Measurements from ENCODE around the gene WDR35. TPM values are rescaled to one million over a fixed set of nuclear protein-coding genes. Genes with fewer than 3 reads are reported as not detected.

WDR35 gene
- total and polyA plus RNA-seq, 10 of the 15 experiments (the other 5 are each of a cell fraction or from before 2014, with no cell fraction given), result 3.0 to 9.3 (median 6.3) TPM

GRCh38 chr2:20012282-20013125, 22.6 kb upstream of the WDR35 start, which contains the start of gene MATN3:
TSS of gene MATN3 (minus strand) at chr2:20012668. CDS start at chr2:20012631, 37 bp downstream.
- ChIA-PET POLR2A (interaction anchor here (0.6 kb wide), 1 partner anchor 127 kb away, joined by 3 read pairs; no protein-coding TSS in a partner anchor), SMC1A (ENCODE audit: uncharacterized antibody, unreplicated experiment) (interaction anchor here (0.8 to 3.7 kb wide), 2 partner anchors 24 to 57 kb away, joined by 3 to 24 read pairs; no protein-coding TSS in a partner anchor), CTCF (interaction anchor here (1.4 to 1.9 kb wide), 2 partner anchors 24 to 66 kb away, joined by 3 to 6 read pairs; no protein-coding TSS in a partner anchor), RAD21 (ENCODE audit: unreplicated experiment) (interaction anchor here (1.6 to 1.9 kb wide), 2 partner anchors 57 to 213 kb away, joined by 4 to 5 read pairs; partner anchors contain the start of gene SDC1)
- Histone ChIP-seq H3K79me2 (ENCODE audit: control insufficient read depth, insufficient read depth, low read length) (no peaks in the 10 kb centered on the region), H3K4me1 (ENCODE audit: control insufficient read depth, insufficient read depth, low read length) (no peaks in the 10 kb centered on the region), H3K9me3 (replicated peaks; ENCODE audit: control insufficient read depth, insufficient read depth, low read length) (no peaks in the 10 kb centered on the region; the same call in 2 of the 3 replicates), H3K27me3 (replicated peaks in 1 of 2; ENCODE audit: control insufficient read depth in 2 of 2, insufficient read depth in 2 of 2, low read length in 1 of 2) (peaks cover 5 to 16% of the 10 kb centered on the region in 2 experiments), H3K36me3 (ENCODE audit: control insufficient read depth in 2 of 2, insufficient read depth in 2 of 2, low read length in 1 of 2) (no peaks in the 10 kb centered on the region), H3K27ac (ENCODE audit: control insufficient read depth, insufficient read depth) (no peak within 1 kb of the TSS), H3K4me2 (ENCODE audit: control insufficient read depth, insufficient read depth) (peak within 1 kb of the TSS; percentile 74), H2AFZ (ENCODE audit: control insufficient read depth, low read depth, low read length) (peak within 1 kb of the TSS; percentile 51), H3K9ac (ENCODE audit: control insufficient read depth, insufficient read depth, low read length) (no peak within 1 kb of the TSS), H4K20me1 (ENCODE audit: control insufficient read depth, insufficient read depth) (no peaks in the 10 kb centered on the region), H3K4me3 (peak within 1 kb of the TSS; percentile 68)
- in situ Hi-C loops (cut with MboI), result loop anchor here (10.0 kb wide), 1 partner anchor 82 kb away; no protein-coding TSS in a partner anchor
- 5% methylated on average over 39 of the region's 87 CpGs for whole genome bisulfite sequencing (ENCODE audit: insufficient coverage, insufficient replicate concordance, low lambda C conversion rate, missing lambda C conversion rate)
- intact Hi-C loops (cut with micrococcal nuclease; ENCODE audit: unreplicated experiment), result no loop called here
- no peak for FAIRE-seq
- TF ChIP-seq SUZ12 (IDR thresholded peaks at IDR 0.05; ENCODE audit: unreplicated experiment) (peak; percentile 52), NBN (IDR thresholded peaks at IDR 0.05) (no peak)
- peak; percentile 40 for ATAC-seq
- DNase-seq (ENCODE audit: low read depth, low spot score), result no peak
- BruUV-seq (replicated peaks), result no TSS peak

GRCh38 chr2:20012032-20012281, 22.1 kb upstream of the WDR35 start:
- Histone ChIP-seq H3K9me3 (replicated peaks; ENCODE audit: control insufficient read depth, insufficient read depth, low read length) (no peaks in the 10 kb centered on the region; the same call in 2 of the 3 replicates), H3K27me3 (replicated peaks in 1 of 2; ENCODE audit: control insufficient read depth in 2 of 2, insufficient read depth in 2 of 2, low read length in 1 of 2) (peaks cover 5 to 16% of the 10 kb centered on the region in 2 experiments), H3K9ac (ENCODE audit: control insufficient read depth, insufficient read depth, low read length) (no peak overlapping the region), H3K4me3 (peak overlapping the region; percentile 4; the same call in 1 of the 2 replicates), H3K4me1 (ENCODE audit: control insufficient read depth, insufficient read depth, low read length) (no peaks in the 10 kb centered on the region), H2AFZ (ENCODE audit: control insufficient read depth, low read depth, low read length) (no peak overlapping the region), H3K4me2 (ENCODE audit: control insufficient read depth, insufficient read depth) (peak overlapping the region; percentile 74), H4K20me1 (ENCODE audit: control insufficient read depth, insufficient read depth) (no peaks in the 10 kb centered on the region), H3K79me2 (ENCODE audit: control insufficient read depth, insufficient read depth, low read length) (no peaks in the 10 kb centered on the region), H3K27ac (ENCODE audit: control insufficient read depth, insufficient read depth) (no peak overlapping the region), H3K36me3 (ENCODE audit: control insufficient read depth in 2 of 2, insufficient read depth in 2 of 2, low read length in 1 of 2) (no peaks in the 10 kb centered on the region)
- SMC1A ChIA-PET (ENCODE audit: uncharacterized antibody, unreplicated experiment), result no interaction called here
- no TSS peak for BruUV-seq (replicated peaks)
- no peak for DNase-seq (ENCODE audit: low read depth, low spot score)
- CTCF ChIA-PET, result interaction anchor here (1.4 kb wide), 1 partner anchor 56 kb away, joined by 4 read pairs; no protein-coding TSS in a partner anchor
- RAD21 ChIA-PET (ENCODE audit: unreplicated experiment), result no interaction called here
- in situ Hi-C loops (cut with MboI) (loop anchor here (10.0 kb wide), 1 partner anchor 83 kb away; no protein-coding TSS in a partner anchor), intact Hi-C loops (cut with micrococcal nuclease; ENCODE audit: unreplicated experiment) (no loop called here)
- ATAC-seq, result no peak
- FAIRE-seq, result no peak
- 7% methylated on average over 3 of the region's 4 CpGs for whole genome bisulfite sequencing (ENCODE audit: insufficient coverage, insufficient replicate concordance, low lambda C conversion rate, missing lambda C conversion rate)
- POLR2A ChIA-PET, result no interaction called here
- TF ChIP-seq NFXL1 (IDR thresholded peaks at IDR 0.05; ENCODE audit: borderline replicate concordance) (no peak), ZZZ3 (IDR thresholded peaks at IDR 0.05; ENCODE audit: control insufficient read depth, insufficient read length, low read depth) (no peak), BCL3 (IDR thresholded peaks at IDR 0.05; ENCODE audit: borderline replicate concordance, insufficient read depth, low read depth, low read length, poor library complexity, severe bottlenecking) (no peak), SUZ12 (IDR thresholded peaks at IDR 0.05; ENCODE audit: unreplicated experiment) (no peak), ZBED1 (IDR thresholded peaks at IDR 0.05; ENCODE audit: borderline replicate concordance) (no peak), MEF2B (IDR thresholded peaks at IDR 0.05; ENCODE audit: partially characterized antibody, poor library complexity, severe bottlenecking) (no peak), PAX8 (IDR thresholded peaks at IDR 0.05) (no peak), IRF5 (IDR thresholded peaks at IDR 0.05; ENCODE audit: borderline replicate concordance) (no peak), BRCA1 (IDR thresholded peaks at IDR 0.05; ENCODE audit: low read depth, low read length) (no peak), MTA2 (IDR thresholded peaks at IDR 0.05; ENCODE audit: low read depth) (no peak), MTA3 (IDR thresholded peaks at IDR 0.05; ENCODE audit: borderline replicate concordance, low read length) (no peak), BHLHE40 (IDR thresholded peaks at IDR 0.05; ENCODE audit: borderline replicate concordance in 1 of 2, low read depth in 2 of 2, low read length in 1 of 2) (no peak), RBBP5 (conservative IDR thresholded peaks at IDR 0.05) (no peak)

All from GM12878 (cell line).